Aorta (tissue), 5 donors: ENCODE data around the gene ACSL1. TPM values are rescaled to one million over a fixed set of nuclear protein-coding genes. Genes with fewer than 3 reads are reported as not detected.
"Not testable (repeated sequence)": the region's sequence is repeated elsewhere in the genome, so short reads cannot be mapped to it uniquely, and the experiment has no call there.

ENCODE experiments used
- ATAC-seq: fragments of 200-7000 bp; cut with Tn5 transposase; one replicate; pipeline ENCODE4 v1.9.1; 2022; ENCODE audit warnings: moderate library complexity; ENCODE audit not compliant: low FRiP score
- DNase-seq, 2 donors: peaks; one replicate each; pipeline ENCODE4 v3.0.0-alpha.2; 2020
- H3K27ac ChIP-seq, 2 donors: one replicate each; pipeline ENCODE4 v1.5.1; 2013; ENCODE audit warnings: low read length in 2 of 2, mild to moderate bottlenecking in 2 of 2, moderate library complexity in 2 of 2, control low read depth in 1 of 2, inconsistent platforms in 1 of 2, low read depth in 1 of 2
- H3K27me3 ChIP-seq, 2 donors: one replicate each; pipeline ENCODE4 v1.6.1; 2013; ENCODE audit warnings: control low read depth in 1 of 2, low read length in 1 of 2, mild to moderate bottlenecking in 1 of 2, moderate library complexity in 1 of 2; ENCODE audit not compliant: insufficient read depth in 2 of 2, control insufficient read depth in 1 of 2
- H3K36me3 ChIP-seq, 2 donors: one replicate each; pipeline ENCODE4 v1.6.1; 2013; ENCODE audit warnings: control low read depth in 1 of 2, low read length in 1 of 2, mild to moderate bottlenecking in 1 of 2; ENCODE audit not compliant: insufficient read depth in 2 of 2, control insufficient read depth in 1 of 2
- H3K4me1 ChIP-seq, 2 donors: one replicate each; pipeline ENCODE4 v1.6.1; 2013; ENCODE audit warnings: low read length in 2 of 2, control low read depth in 1 of 2, mild to moderate bottlenecking in 1 of 2, moderate library complexity in 1 of 2; ENCODE audit not compliant: insufficient read depth in 2 of 2, control insufficient read depth in 1 of 2
- H3K4me3 ChIP-seq, 2 donors: one replicate each; pipeline ENCODE4 v1.5.1; 2013; ENCODE audit warnings: low read length in 2 of 2, control low read depth in 1 of 2, mild to moderate bottlenecking in 1 of 2
- H3K9me3 ChIP-seq: one replicate; pipeline ENCODE4 v1.6.1; 2013; ENCODE audit warnings: mild to moderate bottlenecking, low read length; ENCODE audit not compliant: control insufficient read depth
- WGBS, 2 donors: extraction: QIAGEN DNeasy Blood & Tissue Kit; methylation state at CpG; one replicate each; pipeline ENCODE4 v1.1.7; 2013; 5-methylcytosine and 5-hydroxymethylcytosine counted together
- intact Hi-C, 2 donors: fragments of 100-400 bp; cut with DNase I; formaldehyde crosslinking; loops; one replicate each; pipeline versions ENCODE4 v1.14.2 to v1.15.0; 2022
- polyA plus RNA-seq, 2 donors: library from polyadenylated mRNA; stranded (reverse); fragments of 200-250 nt; gene quantifications; one replicate each; pipeline ENCODE4 v1.2.3, GENCODE V29; 2013
- total RNA-seq, 2 donors: library from RNA; stranded (reverse); fragmentation: NEBNext Ultra II Directional; extraction: Animal tissue kit (Norgen Biotek cat#: 25700); gene quantifications; one replicate each; pipeline ENCODE4 v1.2.1, GENCODE V29; 2021
- donor health status: healthy with polysubstance abuse.
- donor health status: Bipolar disorder and iron deficiency.
- donor health status: DM: no; HTN: no; CAD: no.
- donor health status: DM: no; HTN: no; CAD: no.
- donor health status: DM: yes; HTN: yes; CAD: no.

ACSL1 gene
- total and polyA plus RNA-seq, 4 donors = 20.3 to 97.8 (median 55.5) TPM

GRCh38 chr4:184779160-184779559, 46.6 kb downstream of the ACSL1 start:
- intact Hi-C loops, ATAC-seq, H3K27ac ChIP-seq, H3K4me3 ChIP-seq, DNase-seq, H3K27me3 ChIP-seq, H3K36me3 ChIP-seq, H3K4me1 ChIP-seq, H3K9me3 ChIP-seq: not testable (repeated sequence)
- WGBS, 2 donors = 94% methylated on average over 4 of the region's 4 CpGs

DNA sequence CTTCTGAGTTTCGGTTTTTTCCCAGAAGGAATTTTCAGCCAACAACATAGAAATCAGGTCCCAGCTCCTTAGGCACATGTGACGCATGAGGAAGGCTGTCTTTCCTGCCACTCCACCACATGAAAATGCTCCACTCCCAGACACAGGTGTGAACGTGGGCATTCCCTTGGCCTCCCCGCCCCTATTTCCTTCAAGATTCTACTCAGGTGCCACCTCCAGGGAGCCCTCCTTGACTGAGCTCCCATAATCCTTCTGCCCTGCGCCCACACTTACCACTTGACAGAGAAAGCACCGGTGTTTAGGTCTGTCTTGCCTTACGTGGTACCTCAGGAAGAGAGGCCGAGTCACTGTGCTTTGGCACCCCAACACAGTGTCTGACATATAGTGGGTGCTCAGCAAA, 47.4 kb downstream of the ACSL1 start:
- 79 to 82% methylated on average over 8 of the region's 8 CpGs for WGBS, 2 donors
- peaks cover 0 to 2% of the 10 kb centered on the region in 2 donors for H3K36me3 ChIP-seq

GRCh38 chr4:184776821-184777220, 48.9 kb downstream of the ACSL1 start:
- Histone ChIP-seq H3K27me3 (no peaks in the 10 kb centered on the region), H3K36me3 (peaks cover 2 to 8% of the 10 kb centered on the region in 2 donors), H3K9me3 (no peaks in the 10 kb centered on the region), H3K4me1 (no peaks in the 10 kb centered on the region), H3K27ac (no peak overlapping the region), H3K4me3 (no peak overlapping the region)
- ATAC-seq = no peak
- WGBS, 2 donors = 83 to 89% methylated on average over 5 of the region's 5 CpGs
- DNase-seq = no peak
- intact Hi-C loops = no loop called here

More for the DNA sequence above, 47.4 kb downstream of the ACSL1 start:
- Histone ChIP-seq H3K27ac (no peak overlapping the region), H3K4me3 (no peak overlapping the region), H3K27me3 (no peaks in the 10 kb centered on the region), H3K9me3 (no peaks in the 10 kb centered on the region), H3K4me1 (no peaks in the 10 kb centered on the region)
- ATAC-seq (no peak), DNase-seq (no peak)
- intact Hi-C loops = no loop called here

DNA sequence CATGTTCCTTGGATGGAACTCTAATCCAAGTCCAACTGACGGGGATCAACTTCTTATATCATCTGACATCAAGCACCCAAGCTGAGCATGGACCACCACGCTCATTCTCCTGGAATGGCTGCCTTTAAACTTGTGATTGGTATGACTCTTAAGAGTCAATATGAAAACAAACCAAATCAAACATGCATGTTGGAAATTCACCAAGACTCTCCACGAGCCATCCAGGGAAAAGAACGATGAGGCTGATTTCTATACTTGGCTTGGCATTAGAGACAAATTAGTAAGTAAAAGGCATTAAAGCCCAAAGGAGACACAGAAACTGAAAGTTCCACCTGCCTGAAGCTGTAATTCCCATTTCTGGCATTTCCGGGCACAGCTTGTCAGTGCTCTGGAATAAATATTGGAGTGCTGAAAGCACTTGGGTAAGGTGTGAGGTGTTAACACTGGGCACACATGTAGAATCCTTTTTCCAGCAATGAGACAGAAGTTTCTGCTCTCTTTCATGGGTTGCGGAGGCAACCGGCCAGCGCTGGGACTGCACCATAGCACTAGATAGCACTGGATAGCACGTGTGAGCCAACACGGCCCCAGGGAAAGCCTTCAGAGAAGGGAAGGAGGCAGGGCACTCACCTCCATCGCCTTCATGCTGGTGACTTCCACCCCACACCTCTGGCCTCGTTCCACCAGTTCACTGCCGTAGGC, 49.8 kb downstream of the ACSL1 start:
- Histone ChIP-seq H3K27me3 (no peaks in the 10 kb centered on the region), H3K27ac (no peak overlapping the region), H3K4me1 (no peaks in the 10 kb centered on the region), H3K4me3 (no peak overlapping the region), H3K9me3 (no peaks in the 10 kb centered on the region), H3K36me3 (peaks cover 4 to 8% of the 10 kb centered on the region in 2 donors)
- DNase-seq (no peak), ATAC-seq (no peak)
- 43 to 52% methylated on average over 13 of the region's 13 CpGs for WGBS, 2 donors
- intact Hi-C loops = no loop called here

DNA sequence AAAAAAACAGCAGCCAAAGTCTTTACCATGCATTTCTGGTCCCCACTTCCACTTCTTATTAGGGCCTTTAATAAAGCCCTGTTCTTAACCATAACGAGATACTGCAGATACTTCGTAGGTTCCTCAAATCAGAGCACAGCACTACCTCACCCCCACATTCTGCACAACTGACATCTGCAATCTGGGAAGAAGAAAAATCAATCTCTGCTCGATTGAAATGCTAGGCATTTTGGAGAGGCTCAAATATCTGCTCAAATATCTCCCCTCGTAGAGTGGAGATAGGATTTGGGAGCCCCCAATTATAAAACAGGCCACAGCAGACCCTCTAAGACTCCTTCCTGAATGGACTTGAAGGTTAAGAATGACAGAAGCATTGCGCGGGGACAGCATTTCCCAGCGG, 51.6 kb downstream of the ACSL1 start:
- H3K4me1 ChIP-seq = no peaks in the 10 kb centered on the region

DNA sequence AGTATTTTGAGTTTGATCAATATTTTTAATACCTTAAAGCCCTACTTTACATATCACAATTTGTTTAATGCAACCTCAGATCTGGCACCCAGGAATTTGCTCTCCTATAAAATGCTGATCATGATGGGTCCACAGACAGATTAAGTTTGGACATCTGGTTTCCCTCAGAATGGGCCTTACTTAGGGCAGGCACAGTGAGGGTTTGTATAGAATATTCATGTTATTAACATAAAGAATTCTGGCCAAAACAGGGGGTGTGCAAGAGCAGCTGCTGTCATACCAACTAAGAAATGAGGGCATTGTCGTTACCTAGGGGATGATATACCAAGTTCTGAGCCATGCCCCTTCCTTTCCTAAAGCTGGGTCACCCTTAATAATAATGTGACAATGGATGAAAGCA, 54.4 kb downstream of the ACSL1 start:
- H3K4me1 ChIP-seq = no peaks in the 10 kb centered on the region
- intact Hi-C loops = no loop called here
- ATAC-seq (no peak), DNase-seq (no peak)
- WGBS, 2 donors = 81 to 83% methylated on average over 1 of the region's 1 CpG
- peaks cover 11 to 18% of the 10 kb centered on the region in 2 donors for H3K36me3 ChIP-seq
- H3K27ac ChIP-seq = no peak overlapping the region
- no peak overlapping the region for H3K4me3 ChIP-seq
- H3K27me3 ChIP-seq = no peaks in the 10 kb centered on the region
- no peaks in the 10 kb centered on the region for H3K9me3 ChIP-seq

More for the DNA sequence above, 51.6 kb downstream of the ACSL1 start:
- H3K9me3 ChIP-seq = no peaks in the 10 kb centered on the region
- ATAC-seq = no peak
- DNase-seq = no peak
- 96 to 98% methylated on average over 7 of the region's 7 CpGs for WGBS, 2 donors
- H3K27me3 ChIP-seq = no peaks in the 10 kb centered on the region
- intact Hi-C loops = no loop called here
- H3K27ac ChIP-seq = no peak overlapping the region
- H3K4me3 ChIP-seq = no peak overlapping the region
- peaks cover 7 to 8% of the 10 kb centered on the region in 2 donors for H3K36me3 ChIP-seq

- peaks cover 11 to 18% of the 10 kb centered on the region in 2 donors for H3K36me3 ChIP-seq
Measured at GRCh38 chr4:184769141-184769765, 56.5 kb downstream of the ACSL1 start.

GRCh38 chr4:184768296-184768695, 57.5 kb downstream of the ACSL1 start:
- intact Hi-C loops = no loop called here
- no peaks in the 10 kb centered on the region for H3K4me1 ChIP-seq
- peaks cover 11 to 16% of the 10 kb centered on the region in 2 donors for H3K36me3 ChIP-seq
- DNase-seq = no peak
- no peak overlapping the region for H3K4me3 ChIP-seq
- 85 to 88% methylated on average over 5 of the region's 5 CpGs for WGBS, 2 donors
- H3K9me3 ChIP-seq = no peaks in the 10 kb centered on the region
- ATAC-seq = no peak
- H3K27ac ChIP-seq = no peak overlapping the region
- H3K27me3 ChIP-seq = no peaks in the 10 kb centered on the region

More at GRCh38 chr4:184769141-184769765, 56.5 kb downstream of the ACSL1 start:
- Histone ChIP-seq H3K27ac (no peak overlapping the region), H3K4me1 (no peaks in the 10 kb centered on the region), H3K4me3 (no peak overlapping the region), H3K9me3 (no peaks in the 10 kb centered on the region), H3K27me3 (no peaks in the 10 kb centered on the region)
- 93 to 94% methylated on average over 7 of the region's 7 CpGs for WGBS, 2 donors
- no peak for ATAC-seq
- intact Hi-C loops = no loop called here
- DNase-seq = no peak

DNA sequence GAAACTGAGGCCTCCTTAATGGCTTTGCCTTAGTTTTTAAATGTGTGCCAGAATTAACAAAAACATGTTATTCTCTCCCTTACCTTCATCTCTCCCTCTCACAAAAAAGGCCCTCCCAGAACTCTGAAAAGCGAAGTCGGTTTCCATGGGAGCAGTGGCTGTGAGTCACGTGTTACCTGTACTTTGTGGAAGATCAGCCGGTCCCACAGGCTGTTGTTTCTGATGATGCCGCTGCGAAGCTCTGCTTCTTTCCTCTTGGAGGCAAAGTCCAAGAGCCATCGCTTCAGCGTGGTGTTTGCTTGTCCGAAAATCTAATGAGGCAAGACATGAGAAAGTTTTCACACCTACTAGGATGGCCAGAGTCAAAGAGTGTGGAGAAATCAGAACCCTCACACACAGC, 59.3 kb downstream of the ACSL1 start:
- ATAC-seq (no peak), DNase-seq (no peak)
- intact Hi-C loops = no loop called here
- peaks cover 10 to 13% of the 10 kb centered on the region in 2 donors for H3K36me3 ChIP-seq
- no peaks in the 10 kb centered on the region for H3K27me3 ChIP-seq
- no peak overlapping the region for H3K27ac ChIP-seq
- WGBS, 2 donors = 95 to 97% methylated on average over 9 of the region's 9 CpGs
- no peaks in the 10 kb centered on the region for H3K9me3 ChIP-seq
- no peak overlapping the region for H3K4me3 ChIP-seq
- H3K4me1 ChIP-seq = no peaks in the 10 kb centered on the region
